DMS53 (cell line): ENCODE results near the gene NDUFB2.
"Not testable (repeated sequence)": the region's sequence is repeated elsewhere in the genome, so short reads cannot be mapped to it uniquely, and the experiment has no call there.

ENCODE experiments used
- DNase-seq: peaks from one replicate; lab custom pipeline; 2025; lab: John Stamatoyannopoulos, UW

NDUFB2 gene

DNA sequence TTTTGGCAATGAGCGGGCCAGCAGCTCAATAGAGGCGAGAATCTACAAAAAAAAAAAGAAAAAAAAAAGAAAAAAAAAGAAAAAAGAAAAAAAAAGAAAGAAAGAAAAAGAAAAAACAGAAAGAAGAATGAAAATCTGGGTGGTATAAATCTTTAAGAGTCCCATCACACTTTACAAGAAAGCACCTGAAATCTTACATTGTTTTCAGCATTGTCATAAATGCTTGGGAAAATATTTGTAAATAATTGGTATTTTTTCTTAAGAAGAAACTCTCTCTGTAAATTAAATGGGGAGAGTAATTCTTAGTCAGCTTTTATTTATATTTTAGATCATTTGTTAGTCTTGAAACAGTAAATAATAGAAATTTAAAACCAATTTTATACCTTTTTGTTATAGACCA is 38.2 kb downstream of the NDUFB2 start:
- DNase-seq = no peak

DNA sequence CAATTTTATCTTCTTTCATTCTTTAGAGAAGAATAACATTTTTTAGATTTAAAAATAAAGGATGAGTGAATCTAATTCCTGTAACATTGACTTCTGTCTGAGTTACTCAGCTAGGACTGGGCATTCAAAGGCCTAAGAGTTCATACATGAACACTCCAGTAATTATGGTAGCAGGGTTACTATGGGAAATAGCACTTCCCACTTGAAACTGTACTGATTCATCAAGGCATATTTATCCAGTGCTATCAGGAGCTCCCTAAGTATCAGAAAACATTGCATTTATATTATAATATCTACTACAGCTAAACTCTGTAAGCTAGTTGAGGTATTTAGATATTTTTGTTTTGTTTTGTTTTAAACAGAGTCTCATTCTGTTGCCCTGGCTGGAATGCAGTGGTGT is 41.8 kb downstream of the NDUFB2 start:
- DNase-seq = no peak

DNA sequence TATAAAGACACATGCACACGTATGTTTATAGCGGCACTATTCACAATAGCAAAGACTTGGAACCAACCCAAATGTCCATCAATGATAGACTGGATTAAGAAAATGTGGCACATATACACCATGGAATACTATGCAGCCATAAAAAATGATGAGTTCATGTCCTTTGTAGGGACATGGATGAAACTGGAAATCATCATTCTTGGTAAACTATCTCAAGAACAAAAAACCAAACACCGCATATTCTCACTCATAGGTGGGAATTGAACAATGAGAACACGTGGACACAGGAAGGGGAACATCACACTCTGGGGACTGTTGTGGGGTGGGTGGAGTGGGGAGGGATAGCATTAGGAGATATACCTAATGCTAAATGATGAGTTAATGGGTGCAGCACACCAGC is 46.7 kb downstream of the NDUFB2 start:
- DNase-seq = not testable (repeated sequence)

DNA sequence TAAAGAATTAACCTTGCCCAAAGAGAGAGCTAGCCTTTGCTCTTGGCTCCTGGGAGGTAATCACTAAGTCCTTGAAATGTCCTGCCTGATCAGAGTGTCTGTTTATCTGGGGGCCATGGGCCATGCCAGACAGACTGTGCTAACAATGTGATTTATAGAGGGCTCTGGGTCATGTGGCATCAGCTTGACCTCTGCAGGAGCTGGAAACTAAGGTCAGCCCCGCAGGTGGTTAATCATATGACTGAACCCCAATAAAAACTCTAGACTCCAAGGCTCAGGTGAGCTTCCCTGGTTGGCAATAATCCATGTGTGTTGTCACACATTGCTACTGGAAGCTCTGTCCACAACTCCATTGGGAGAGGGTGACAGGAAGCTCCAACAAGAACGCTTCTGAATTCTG is 47.5 kb downstream of the NDUFB2 start:
- no peak for DNase-seq

DNA sequence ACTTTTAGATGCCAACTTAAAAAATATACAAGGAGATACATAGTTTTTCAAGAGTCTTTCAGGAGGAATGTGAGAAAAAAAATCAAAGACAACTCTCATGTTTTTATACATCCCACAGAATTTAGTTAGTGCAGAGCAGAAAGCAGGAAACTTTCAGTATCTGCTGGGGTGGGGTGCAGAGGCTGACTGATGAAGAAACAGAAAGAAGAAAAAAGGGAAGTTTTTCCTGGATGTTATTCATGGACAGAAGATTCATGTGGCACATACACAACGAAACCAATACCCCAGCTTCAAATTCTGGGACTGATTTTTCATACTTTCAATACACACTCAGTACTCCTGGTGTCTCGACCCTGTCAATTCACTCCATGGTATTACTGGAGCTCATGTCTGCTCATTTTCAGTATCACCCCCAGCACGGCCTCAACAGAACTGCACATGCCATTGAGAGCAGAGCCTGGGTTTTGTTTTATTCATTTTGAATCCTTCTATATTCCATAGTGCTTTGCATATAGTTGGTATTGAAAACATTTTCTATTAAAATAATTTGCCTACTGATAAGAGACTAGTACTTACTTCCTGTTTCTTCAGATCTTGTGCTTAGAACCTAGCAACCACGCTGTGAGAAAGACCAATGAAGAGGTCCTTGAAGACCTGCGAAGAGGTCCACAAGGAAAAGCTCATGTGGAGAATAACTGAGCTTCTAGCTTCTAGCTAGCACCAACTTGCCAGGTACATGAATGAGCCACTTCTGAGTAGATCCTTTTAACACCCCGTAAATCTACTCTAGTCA is 49.0 kb downstream of the NDUFB2 start:
- DNase-seq = no peak

DNA sequence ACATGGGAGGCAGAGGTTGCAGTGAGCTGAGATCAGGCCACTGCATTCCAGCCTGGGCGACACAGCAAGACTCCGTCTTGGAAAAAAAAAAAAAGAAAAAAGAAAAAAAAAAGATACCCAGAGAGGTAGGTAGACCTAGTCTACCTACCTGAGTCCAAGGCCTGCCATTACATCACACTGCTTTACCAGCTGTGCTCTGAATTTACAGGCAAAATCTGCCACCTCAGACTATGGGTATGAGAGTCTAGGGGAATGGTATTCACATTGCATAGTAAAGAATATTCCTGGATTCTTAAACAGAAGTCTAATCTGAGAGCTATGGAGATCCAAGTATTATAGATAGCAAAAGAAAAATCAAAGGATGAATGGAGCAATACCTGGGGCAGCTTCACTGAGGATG is 50.2 kb downstream of the NDUFB2 start:
- no peak for DNase-seq

DNA sequence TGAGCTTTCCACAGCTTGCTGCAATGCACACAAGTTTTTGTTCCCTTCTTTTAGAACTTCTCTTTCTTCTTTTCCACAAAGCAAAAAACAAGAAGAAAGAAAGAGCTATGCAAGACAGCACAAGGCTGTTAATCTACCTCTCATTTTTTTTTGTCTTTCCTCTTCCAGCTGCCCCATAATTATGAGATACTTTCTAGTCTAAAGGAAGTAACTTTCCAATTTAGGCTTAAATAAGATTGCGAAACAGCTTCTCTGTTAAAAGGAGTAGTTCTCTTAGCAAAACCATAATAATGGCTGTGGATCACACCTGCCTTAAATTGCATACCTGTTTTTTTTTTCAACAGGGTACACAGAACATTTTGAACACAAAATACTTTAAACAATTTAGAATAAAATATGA is 56.0 kb downstream of the NDUFB2 start:
- no peak for DNase-seq

DNA sequence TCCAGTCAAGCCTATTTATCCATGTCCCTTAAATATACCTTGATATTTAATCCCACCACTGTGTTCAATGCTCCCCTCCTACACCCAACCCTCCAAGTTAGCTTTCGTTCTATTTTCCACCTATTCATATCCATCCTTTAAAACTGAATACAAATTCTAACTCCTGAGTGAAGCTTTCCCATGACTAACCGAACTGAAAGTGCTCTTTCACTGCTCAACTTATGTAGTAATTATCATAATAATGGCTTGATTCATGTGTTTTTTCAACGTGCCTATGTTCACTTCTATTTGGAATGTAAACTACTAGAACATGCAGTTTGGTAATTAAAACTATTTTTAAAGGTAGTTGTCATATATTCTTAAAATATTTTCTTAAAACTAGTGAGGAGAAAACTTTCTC is 58.0 kb downstream of the NDUFB2 start:
- no peak for DNase-seq
